HCT116 (cell line): Measurements from ENCODE around the gene SSNA1. TPM values are rescaled to one million over a fixed set of nuclear protein-coding genes. Genes with fewer than 3 reads are reported as not detected.

Experiments used
- ATAC-seq: fragments of 200-7000 bp; cut with Tn5 transposase; 2 replicates; pipeline ENCODE4 v1.9.1; 2020; ENCODE audit warnings: mild to moderate bottlenecking, moderate library complexity
- BruUV-seq: library from RNA; stranded (reverse); fragments of 400-500 nt; replicated peaks from 2 replicates; lab custom pipeline; 2021; lab: Mats Ljungman, UMichigan
- CTCF ChIA-PET: fragments of 300-600 bp; sonication (Branson Sonifier 250); formaldehyde crosslinking; loops from one replicate; lab custom pipeline; 2021; ENCODE audit warnings: antibody characterized with exemption; lab: Charles Lee
- POLR2A ChIA-PET: fragments of 300-600, 350-600 bp; sonication (Branson Sonifier 250); formaldehyde crosslinking; loops from one replicate; lab custom pipeline; 2021; ENCODE audit warnings: antibody characterized with exemption; lab: Charles Lee
- RAD21 ChIA-PET, 2 experiments: fragments of 300-600 bp; sonication (Branson Sonifier 250); formaldehyde crosslinking; loops; one replicate each; lab custom pipeline; 2023; ENCODE audit warnings: low total read pairs in 2 of 2; ENCODE audit not compliant: uncharacterized antibody in 2 of 2, unreplicated experiment in 2 of 2, low non-redundant PET in 1 of 2; lab: Charles Lee
- DNase-seq: peaks from one replicate; pipeline ENCODE4 v3.0.0-alpha.2; 2010; ENCODE audit warnings: low read depth, low spot score
- H2AFZ ChIP-seq: fragments of 200-600 bp; shearing (Covaris generic), sonication (generic); 2 replicates; pipeline ENCODE4 v1.6.1; 2017; ENCODE audit warnings: low read depth, mixed run types, mixed read lengths, antibody characterized with exemption, low read length; ENCODE audit not compliant: poor library complexity, severe bottlenecking
- H3K27ac ChIP-seq: 2 replicates; pipeline ENCODE4 v1.5.1; 2012; ENCODE audit warnings: low read depth, low read length
- H3K27me3 ChIP-seq: fragments of 200-600 bp; sonication (generic); 2 replicates; pipeline ENCODE4 v1.6.1; 2016; ENCODE audit warnings: mixed run types, low read length, mixed read lengths; ENCODE audit not compliant: insufficient read depth
- H3K36me3 ChIP-seq, 2 experiments: fragments of 200-500 bp in 1 of 2; fragments of 200-600 bp in 1 of 2; sonication (Bioruptor generic) in 1 of 2; sonication (generic) in 1 of 2; 2 replicates each; pipeline versions ENCODE4 v1.5.1 to v1.6.1; 2014 to 2016; ENCODE audit warnings: low read length in 2 of 2, inconsistent platforms in 1 of 2, mixed read lengths in 1 of 2, mixed run types in 1 of 2; ENCODE audit not compliant: insufficient read depth in 2 of 2, control insufficient read depth in 1 of 2
- H3K4me1 ChIP-seq, 2 experiments: fragments of 200-600 bp in 1 of 2; sonication (generic) in 1 of 2; 2 replicates each; pipeline versions ENCODE4 v1.5.1 to v1.6.1; 2012 to 2017; ENCODE audit warnings: low read length in 2 of 2, inconsistent platforms in 1 of 2, mild to moderate bottlenecking in 1 of 2, mixed read lengths in 1 of 2, mixed run types in 1 of 2, moderate library complexity in 1 of 2; ENCODE audit not compliant: insufficient read depth in 2 of 2, control insufficient read depth in 1 of 2
- H3K4me2 ChIP-seq: fragments of 200-600 bp; sonication (generic); 2 replicates; pipeline ENCODE4 v1.6.1; 2017; ENCODE audit warnings: mixed run types, low read length, mixed read lengths
- H3K4me3 ChIP-seq, 2 experiments: fragments of 200-600 bp in 1 of 2; sonication (generic) in 1 of 2; replicated peaks in 1 of 2; 2 replicates each; pipeline ENCODE4 v1.5.1; 2011 to 2016; ENCODE audit warnings: low read length in 2 of 2, control low read depth in 1 of 2, low read depth in 1 of 2, mild to moderate bottlenecking in 1 of 2, mixed read lengths in 1 of 2, mixed run types in 1 of 2
- H3K79me2 ChIP-seq: fragments of 200-600 bp; sonication (generic); 2 replicates; pipeline ENCODE4 v1.6.1; 2017; ENCODE audit warnings: mild to moderate bottlenecking, mixed run types, low read length, moderate library complexity, mixed read lengths; ENCODE audit not compliant: insufficient read depth
- H3K9ac ChIP-seq: fragments of 200-600 bp; sonication (generic); 2 replicates; pipeline ENCODE4 v1.6.1; 2016; ENCODE audit warnings: low read length, mixed read lengths
- H3K9me2 ChIP-seq: fragments of 200-600 bp; sonication (generic), shearing (Covaris generic); 2 replicates; pipeline ENCODE4 v1.6.1; 2017; ENCODE audit warnings: mixed run types, mild to moderate bottlenecking, moderate library complexity; ENCODE audit not compliant: insufficient read depth
- H3K9me3 ChIP-seq, 2 experiments: fragments of 200-500 bp in 1 of 2; fragments of 200-600 bp in 1 of 2; sonication (Bioruptor generic) in 1 of 2; sonication (generic) in 1 of 2; 2 replicates each; pipeline ENCODE4 v1.6.1; 2014 to 2017; ENCODE audit warnings: low read length in 2 of 2, mixed read lengths in 2 of 2, inconsistent platforms in 1 of 2, low read depth in 1 of 2, mild to moderate bottlenecking in 1 of 2, mixed run types in 1 of 2, moderate library complexity in 1 of 2; ENCODE audit not compliant: control insufficient read depth in 1 of 2, insufficient read depth in 1 of 2
- H4K20me1 ChIP-seq: fragments of 200-600 bp; sonication (generic), shearing (Covaris generic); 2 replicates; pipeline ENCODE4 v1.6.1; 2017; ENCODE audit warnings: mixed run types, mild to moderate bottlenecking, moderate library complexity; ENCODE audit not compliant: insufficient read depth
- CBX3 ChIP-seq: IDR thresholded peaks from 2 replicates; pipeline ENCODE4 v1.6.1; 2012; ENCODE audit warnings: low read depth
- CEBPB ChIP-seq: IDR thresholded peaks from 2 replicates; pipeline ENCODE4 v1.6.1; 2012; ENCODE audit warnings: low read depth
- EGR1 ChIP-seq: IDR thresholded peaks from 2 replicates; pipeline ENCODE4 v1.6.1; 2012; ENCODE audit warnings: low read depth
- EZH2 ChIP-seq: fragments of 200-600 bp; sonication (generic); IDR thresholded peaks from 2 replicates; pipeline ENCODE4 v1.6.1; 2017; ENCODE audit warnings: antibody characterized with exemption, mixed run types
- POLR2A ChIP-seq: IDR thresholded peaks from 2 replicates; pipeline ENCODE4 v1.7.0; 2011; ENCODE audit warnings: borderline replicate concordance; ENCODE audit not compliant: insufficient read depth, insufficient read length; ENCODE audit errors: extremely low read depth
- POLR2AphosphoS5 ChIP-seq: IDR thresholded peaks from 2 replicates; pipeline ENCODE4 v1.6.1; 2011; ENCODE audit warnings: mild to moderate bottlenecking, low read depth, low read length, moderate library complexity
- SIN3A ChIP-seq: IDR thresholded peaks from 2 replicates; pipeline ENCODE4 v1.6.1; 2012; ENCODE audit warnings: low read depth
- SP1 ChIP-seq: IDR thresholded peaks from 2 replicates; pipeline ENCODE4 v1.6.1; 2012; ENCODE audit warnings: low read depth
- ZFX ChIP-seq: fragments of 450-650 bp; IDR thresholded peaks from 2 replicates; pipeline ENCODE4 v1.6.1; 2017
- ZNF274 ChIP-seq: fragments of 200-500 bp; sonication (Bioruptor generic); IDR thresholded peaks from 2 replicates; pipeline ENCODE4 v1.6.1; 2014; ENCODE audit warnings: mild to moderate bottlenecking, low read depth, low read length, inconsistent platforms
- intact Hi-C: fragments of 100-400 bp; cut with micrococcal nuclease; formaldehyde crosslinking; loops from 2 replicates; pipeline ENCODE4 v1.10.0; 2022
- total RNA-seq: library from RNA; stranded (reverse); gene quantifications from one replicate; pipeline ENCODE4 v1.2.1, GENCODE V29; 2021; ENCODE audit not compliant: unreplicated experiment
- TF ChIP-seq, protein P1 (sequence below), 3 experiments: fragments of 200-600 bp in 1 of 3; sonication (generic) in 1 of 3; IDR thresholded peaks in 2 of 3; conservative IDR thresholded peaks in 1 of 3; 2 replicates each; pipeline ENCODE4 v1.5.1; 2012 to 2017; ENCODE audit warnings: low read depth in 2 of 3, low read length in 2 of 3, antibody characterized with exemption in 1 of 3, borderline replicate concordance in 1 of 3, control low read depth in 1 of 3, mild to moderate bottlenecking in 1 of 3, mixed read lengths in 1 of 3, mixed run types in 1 of 3, moderate library complexity in 1 of 3; ENCODE audit not compliant: insufficient read depth in 1 of 3
- TF ChIP-seq, protein P2 (sequence below): IDR thresholded peaks from 2 replicates; pipeline ENCODE4 v1.6.1; 2011; ENCODE audit warnings: mild to moderate bottlenecking, low read length, moderate library complexity; ENCODE audit not compliant: insufficient replicate concordance; ENCODE audit errors: extremely low read depth
- TF ChIP-seq, protein P3 (sequence below): IDR thresholded peaks from 2 replicates; pipeline ENCODE4 v1.6.1; 2012; ENCODE audit warnings: low read depth

The SSNA1 gene
- total RNA-seq, 1 experiment from 2014 or later: 84.7 TPM

DNA sequence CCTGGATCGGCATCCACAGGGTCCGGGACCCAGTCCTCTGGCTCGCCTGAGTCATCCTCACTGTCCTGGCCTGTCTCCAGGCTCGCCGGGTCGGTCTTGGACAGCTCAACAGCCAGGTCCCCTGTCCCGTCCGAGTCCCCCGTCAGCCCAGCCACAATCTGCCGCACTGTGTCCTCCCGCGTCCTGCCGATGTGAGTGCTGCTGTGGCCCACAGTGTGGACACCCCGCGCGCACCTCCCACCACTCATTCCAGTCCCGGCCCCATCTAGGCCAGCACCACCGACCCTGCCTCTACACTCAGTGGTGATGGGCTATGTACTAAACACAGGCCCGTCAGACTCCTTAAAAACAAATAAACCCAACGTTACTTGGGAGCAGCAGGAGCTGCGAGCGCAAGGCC lies 6.8 kb upstream of the SSNA1 start:
- Histone ChIP-seq H4K20me1 (no peaks in the 10 kb centered on the region), H3K36me3 (peaks cover 0 to 12% of the 10 kb centered on the region in 2 experiments; a peak in 2 of 4 replicates), H3K4me3 (no peak overlapping the region), H2AFZ (no peak overlapping the region), H3K79me2 (peaks cover 13% of the 10 kb centered on the region; the same call in 1 of the 2 replicates), H3K4me2 (no peak overlapping the region), H3K4me1 (peaks cover 0 to 17% of the 10 kb centered on the region in 2 experiments; a peak in 2 of 4 replicates), H3K9me3 (no peaks in the 10 kb centered on the region), H3K27ac (no peak overlapping the region), H3K9me2 (no peaks in the 10 kb centered on the region), H3K27me3 (no peaks in the 10 kb centered on the region)
- intact Hi-C loops: no loop called here
- BruUV-seq: no TSS peak
- ChIA-PET CTCF (no interaction called here), POLR2A (no interaction called here)
- ATAC-seq (no peak), DNase-seq (no peak)
- no peak for TF ChIP-seq EGR1
- TF ChIP-seq, protein P1, sequence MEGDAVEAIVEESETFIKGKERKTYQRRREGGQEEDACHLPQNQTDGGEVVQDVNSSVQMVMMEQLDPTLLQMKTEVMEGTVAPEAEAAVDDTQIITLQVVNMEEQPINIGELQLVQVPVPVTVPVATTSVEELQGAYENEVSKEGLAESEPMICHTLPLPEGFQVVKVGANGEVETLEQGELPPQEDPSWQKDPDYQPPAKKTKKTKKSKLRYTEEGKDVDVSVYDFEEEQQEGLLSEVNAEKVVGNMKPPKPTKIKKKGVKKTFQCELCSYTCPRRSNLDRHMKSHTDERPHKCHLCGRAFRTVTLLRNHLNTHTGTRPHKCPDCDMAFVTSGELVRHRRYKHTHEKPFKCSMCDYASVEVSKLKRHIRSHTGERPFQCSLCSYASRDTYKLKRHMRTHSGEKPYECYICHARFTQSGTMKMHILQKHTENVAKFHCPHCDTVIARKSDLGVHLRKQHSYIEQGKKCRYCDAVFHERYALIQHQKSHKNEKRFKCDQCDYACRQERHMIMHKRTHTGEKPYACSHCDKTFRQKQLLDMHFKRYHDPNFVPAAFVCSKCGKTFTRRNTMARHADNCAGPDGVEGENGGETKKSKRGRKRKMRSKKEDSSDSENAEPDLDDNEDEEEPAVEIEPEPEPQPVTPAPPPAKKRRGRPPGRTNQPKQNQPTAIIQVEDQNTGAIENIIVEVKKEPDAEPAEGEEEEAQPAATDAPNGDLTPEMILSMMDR (IDR thresholded peaks at IDR 0.05 in 2 of 3, conservative IDR thresholded peaks at IDR 0.05 in 1 of 3; ENCODE audit: borderline replicate concordance in 1 of 3, insufficient read depth in 1 of 3, low read depth in 2 of 3, low read length in 2 of 3): no peak
- TF ChIP-seq SP1: no peak
- no peak for TF ChIP-seq POLR2A
- TF ChIP-seq, all 23 proteins: peak for 0
- RAD21 ChIA-PET: no interaction called here
- H3K9ac ChIP-seq: no peak overlapping the region

DNA sequence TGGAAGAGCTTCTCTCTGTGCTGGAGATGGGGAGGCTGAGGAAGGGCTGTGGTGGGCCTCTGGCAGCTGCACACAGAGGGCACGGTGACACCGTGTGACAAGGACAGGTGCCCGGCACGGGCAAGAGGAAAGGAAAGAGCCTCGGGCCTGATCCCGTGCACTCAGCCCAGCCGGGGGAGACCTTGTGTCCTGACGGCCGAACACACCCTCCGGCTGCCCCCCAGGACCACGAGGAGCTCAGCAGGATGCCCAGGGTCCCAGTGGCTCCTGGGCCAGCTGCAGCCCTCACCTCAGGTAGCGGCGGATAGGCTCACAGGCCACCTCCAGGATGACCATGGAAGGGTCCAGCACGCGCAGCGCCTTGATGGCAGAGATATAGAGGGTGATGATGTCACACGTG lies 5.6 kb upstream of the SSNA1 start:
- Histone ChIP-seq H3K9ac (no peak overlapping the region), H3K27me3 (no peaks in the 10 kb centered on the region), H3K9me3 (no peaks in the 10 kb centered on the region), H3K4me1 (peaks cover 8 to 28% of the 10 kb centered on the region in 2 experiments; a peak in 3 of 4 replicates), H2AFZ (no peak overlapping the region), H4K20me1 (no peaks in the 10 kb centered on the region), H3K27ac (no peak overlapping the region), H3K4me3 (no peak overlapping the region), H3K9me2 (no peaks in the 10 kb centered on the region), H3K79me2 (peaks cover 25% of the 10 kb centered on the region), H3K4me2 (no peak overlapping the region), H3K36me3 (peaks cover 0 to 21% of the 10 kb centered on the region in 2 experiments; a peak in 2 of 4 replicates)
- DNase-seq (no peak), ATAC-seq (no peak)
- intact Hi-C loops: no loop called here
- CTCF ChIA-PET: no interaction called here
- POLR2A ChIA-PET: no interaction called here
- RAD21 ChIA-PET: no interaction called here
- BruUV-seq: no TSS peak
- no peak for TF ChIP-seq SIN3A
- TF ChIP-seq CBX3: no peak
- no peak for TF ChIP-seq CEBPB
- TF ChIP-seq, protein P2, sequence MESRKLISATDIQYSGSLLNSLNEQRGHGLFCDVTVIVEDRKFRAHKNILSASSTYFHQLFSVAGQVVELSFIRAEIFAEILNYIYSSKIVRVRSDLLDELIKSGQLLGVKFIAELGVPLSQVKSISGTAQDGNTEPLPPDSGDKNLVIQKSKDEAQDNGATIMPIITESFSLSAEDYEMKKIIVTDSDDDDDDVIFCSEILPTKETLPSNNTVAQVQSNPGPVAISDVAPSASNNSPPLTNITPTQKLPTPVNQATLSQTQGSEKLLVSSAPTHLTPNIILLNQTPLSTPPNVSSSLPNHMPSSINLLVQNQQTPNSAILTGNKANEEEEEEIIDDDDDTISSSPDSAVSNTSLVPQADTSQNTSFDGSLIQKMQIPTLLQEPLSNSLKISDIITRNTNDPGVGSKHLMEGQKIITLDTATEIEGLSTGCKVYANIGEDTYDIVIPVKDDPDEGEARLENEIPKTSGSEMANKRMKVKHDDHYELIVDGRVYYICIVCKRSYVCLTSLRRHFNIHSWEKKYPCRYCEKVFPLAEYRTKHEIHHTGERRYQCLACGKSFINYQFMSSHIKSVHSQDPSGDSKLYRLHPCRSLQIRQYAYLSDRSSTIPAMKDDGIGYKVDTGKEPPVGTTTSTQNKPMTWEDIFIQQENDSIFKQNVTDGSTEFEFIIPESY: no peak
- no peak for TF ChIP-seq SP1
- no peak for TF ChIP-seq POLR2A
- TF ChIP-seq ZNF274: no peak
- TF ChIP-seq POLR2AphosphoS5: no peak
- no peak for TF ChIP-seq ZFX
- TF ChIP-seq, protein P3, sequence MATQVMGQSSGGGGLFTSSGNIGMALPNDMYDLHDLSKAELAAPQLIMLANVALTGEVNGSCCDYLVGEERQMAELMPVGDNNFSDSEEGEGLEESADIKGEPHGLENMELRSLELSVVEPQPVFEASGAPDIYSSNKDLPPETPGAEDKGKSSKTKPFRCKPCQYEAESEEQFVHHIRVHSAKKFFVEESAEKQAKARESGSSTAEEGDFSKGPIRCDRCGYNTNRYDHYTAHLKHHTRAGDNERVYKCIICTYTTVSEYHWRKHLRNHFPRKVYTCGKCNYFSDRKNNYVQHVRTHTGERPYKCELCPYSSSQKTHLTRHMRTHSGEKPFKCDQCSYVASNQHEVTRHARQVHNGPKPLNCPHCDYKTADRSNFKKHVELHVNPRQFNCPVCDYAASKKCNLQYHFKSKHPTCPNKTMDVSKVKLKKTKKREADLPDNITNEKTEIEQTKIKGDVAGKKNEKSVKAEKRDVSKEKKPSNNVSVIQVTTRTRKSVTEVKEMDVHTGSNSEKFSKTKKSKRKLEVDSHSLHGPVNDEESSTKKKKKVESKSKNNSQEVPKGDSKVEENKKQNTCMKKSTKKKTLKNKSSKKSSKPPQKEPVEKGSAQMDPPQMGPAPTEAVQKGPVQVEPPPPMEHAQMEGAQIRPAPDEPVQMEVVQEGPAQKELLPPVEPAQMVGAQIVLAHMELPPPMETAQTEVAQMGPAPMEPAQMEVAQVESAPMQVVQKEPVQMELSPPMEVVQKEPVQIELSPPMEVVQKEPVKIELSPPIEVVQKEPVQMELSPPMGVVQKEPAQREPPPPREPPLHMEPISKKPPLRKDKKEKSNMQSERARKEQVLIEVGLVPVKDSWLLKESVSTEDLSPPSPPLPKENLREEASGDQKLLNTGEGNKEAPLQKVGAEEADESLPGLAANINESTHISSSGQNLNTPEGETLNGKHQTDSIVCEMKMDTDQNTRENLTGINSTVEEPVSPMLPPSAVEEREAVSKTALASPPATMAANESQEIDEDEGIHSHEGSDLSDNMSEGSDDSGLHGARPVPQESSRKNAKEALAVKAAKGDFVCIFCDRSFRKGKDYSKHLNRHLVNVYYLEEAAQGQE: no peak
- TF ChIP-seq EZH2: no peak
